Muscle of leg (tissue), 11 donors: Measurements from ENCODE around the gene DKK3. TPM values are rescaled to one million over a fixed set of nuclear protein-coding genes. Genes with fewer than 3 reads are reported as not detected.

Experiments
- DNase-seq: peaks from one replicate; pipeline ENCODE4 v3.0.0; 2013
- H3K27ac ChIP-seq: one replicate; pipeline ENCODE4 v1.5.1; 2013; ENCODE audit warnings: mild to moderate bottlenecking, low read length, control low read depth
- H3K27me3 ChIP-seq: one replicate; pipeline ENCODE4 v1.6.1; 2013; ENCODE audit warnings: low read length; ENCODE audit not compliant: control insufficient read depth, insufficient read depth
- H3K36me3 ChIP-seq: one replicate; pipeline ENCODE4 v1.6.1; 2013; ENCODE audit warnings: low read length; ENCODE audit not compliant: control insufficient read depth, insufficient read depth
- H3K4me1 ChIP-seq: one replicate; pipeline ENCODE4 v1.6.1; 2013; ENCODE audit warnings: low read length; ENCODE audit not compliant: control insufficient read depth, insufficient read depth
- H3K4me3 ChIP-seq: one replicate; pipeline ENCODE4 v1.5.1; 2013; ENCODE audit warnings: low read length, control low read depth
- H3K9me3 ChIP-seq: replicated peaks from 2 replicates; pipeline ENCODE4 v1.6.1; 2013; ENCODE audit warnings: low read depth, low read length; ENCODE audit not compliant: control insufficient read depth
- WGBS: methylation state at CpG from one replicate; pipeline ENCODE4 v1.1.5; 2013; ENCODE audit warnings: missing lambda C conversion rate; ENCODE audit not compliant: insufficient coverage; 5-methylcytosine and 5-hydroxymethylcytosine counted together
- polyA plus RNA-seq, 8 donors: library from polyadenylated mRNA; unstranded; fragments of 120-200 nt; gene quantifications; one replicate each; pipeline versions ENCODE4 v1.2.1 to v1.2.3, GENCODE V29; 2013; ENCODE audit warnings: inconsistent platforms in 1 of 8, low replicate concordance in 1 of 8; ENCODE audit not compliant: insufficient read length in 8 of 8, insufficient read depth in 1 of 8
- total RNA-seq: library from RNA; stranded (reverse); fragments of 120-200 nt; gene quantifications from one replicate; pipeline ENCODE4 v1.2.4, GENCODE V29; 2013

The DKK3 gene
- total and polyA plus RNA-seq, 9 donors = 53.3 to 128 (median 81.9) TPM

DNA sequence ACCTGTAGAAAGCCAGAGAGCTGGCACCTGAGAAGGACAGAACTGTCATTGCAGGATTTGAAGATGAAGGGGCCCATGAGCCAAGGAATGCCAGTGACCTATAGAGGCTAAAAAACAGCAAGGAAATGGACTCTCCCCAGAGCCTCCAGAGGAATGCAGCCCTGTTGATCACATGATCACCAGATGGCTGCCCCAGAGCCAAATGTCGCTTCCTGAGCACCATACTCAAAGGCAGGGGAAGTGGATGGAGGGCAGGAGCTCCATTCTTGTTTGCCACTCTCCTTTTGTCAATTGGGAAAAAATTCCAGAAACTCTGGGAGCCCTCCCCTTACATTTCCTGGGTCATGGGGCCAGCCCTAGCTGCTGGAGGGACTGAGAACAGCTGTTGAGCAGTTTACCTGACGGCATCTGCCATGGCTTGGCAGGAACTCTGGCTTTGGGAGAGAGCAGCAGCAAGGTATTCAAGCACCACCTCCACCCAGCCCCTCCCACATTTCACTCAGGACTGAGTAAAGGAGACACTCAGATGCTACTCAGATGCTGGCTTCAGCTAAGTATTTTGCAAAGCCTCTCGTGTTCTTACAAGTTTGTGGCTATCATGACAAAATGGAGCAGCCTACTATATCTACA, 46.9 kb downstream of the DKK3 start:
- no peak for DNase-seq
- no peaks in the 10 kb centered on the region for H3K27me3 ChIP-seq
- peaks cover 43% of the 10 kb centered on the region for H3K36me3 ChIP-seq
- no peak overlapping the region for H3K4me3 ChIP-seq
- 76% methylated on average over 2 of the region's 3 CpGs for WGBS
- H3K4me1 ChIP-seq = peaks cover 20% of the 10 kb centered on the region
- H3K27ac ChIP-seq = no peak overlapping the region
- H3K9me3 ChIP-seq = peaks cover 7% of the 10 kb centered on the region

DNA sequence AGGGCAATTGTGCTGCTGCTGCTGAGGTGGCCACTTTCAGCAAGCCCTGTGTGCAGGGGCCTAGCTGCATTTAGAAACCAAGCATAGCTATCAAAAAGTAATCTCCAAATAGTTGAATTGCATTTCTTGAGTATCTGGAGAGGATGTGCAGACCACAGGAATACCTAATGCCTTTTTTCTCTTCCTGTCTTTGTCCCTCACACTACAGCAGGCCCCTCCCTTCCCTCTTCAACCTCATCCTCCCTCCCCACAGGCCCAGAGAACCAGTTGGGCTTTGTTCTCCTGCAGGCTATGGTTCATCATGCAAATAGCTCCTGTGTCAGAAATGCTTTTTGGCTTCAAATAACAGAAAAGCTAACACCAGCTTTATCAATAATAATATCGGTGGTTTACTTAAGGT, 47.7 kb downstream of the DKK3 start:
- Histone ChIP-seq H3K27ac (no peak overlapping the region), H3K27me3 (no peaks in the 10 kb centered on the region), H3K4me1 (peaks cover 18% of the 10 kb centered on the region), H3K36me3 (peaks cover 51% of the 10 kb centered on the region), H3K4me3 (no peak overlapping the region), H3K9me3 (peaks cover 7% of the 10 kb centered on the region)
- no CpG with 5 or more reads among the region's 1 CpG for WGBS
- DNase-seq = no peak

DNA sequence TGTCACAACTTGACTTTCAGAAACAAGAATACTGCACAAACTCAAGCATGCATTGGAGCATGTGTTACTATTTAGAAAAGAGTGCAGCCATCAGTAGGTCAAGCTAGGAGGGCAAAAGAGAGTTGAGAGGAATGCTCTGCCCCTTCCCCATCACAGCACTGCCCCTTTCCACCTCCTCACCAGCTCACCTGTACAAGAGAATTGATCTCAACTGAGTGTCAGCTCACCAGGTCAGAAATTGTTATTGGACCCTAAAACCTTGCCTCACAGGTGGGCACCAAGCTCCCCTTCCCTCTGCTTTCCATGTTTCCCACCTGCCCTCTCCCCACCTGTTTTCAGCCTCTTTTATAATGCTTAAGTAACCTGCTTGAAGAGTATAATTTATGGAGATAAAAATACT, 48.8 kb downstream of the DKK3 start:
- peaks cover 7% of the 10 kb centered on the region for H3K9me3 ChIP-seq

DNA sequence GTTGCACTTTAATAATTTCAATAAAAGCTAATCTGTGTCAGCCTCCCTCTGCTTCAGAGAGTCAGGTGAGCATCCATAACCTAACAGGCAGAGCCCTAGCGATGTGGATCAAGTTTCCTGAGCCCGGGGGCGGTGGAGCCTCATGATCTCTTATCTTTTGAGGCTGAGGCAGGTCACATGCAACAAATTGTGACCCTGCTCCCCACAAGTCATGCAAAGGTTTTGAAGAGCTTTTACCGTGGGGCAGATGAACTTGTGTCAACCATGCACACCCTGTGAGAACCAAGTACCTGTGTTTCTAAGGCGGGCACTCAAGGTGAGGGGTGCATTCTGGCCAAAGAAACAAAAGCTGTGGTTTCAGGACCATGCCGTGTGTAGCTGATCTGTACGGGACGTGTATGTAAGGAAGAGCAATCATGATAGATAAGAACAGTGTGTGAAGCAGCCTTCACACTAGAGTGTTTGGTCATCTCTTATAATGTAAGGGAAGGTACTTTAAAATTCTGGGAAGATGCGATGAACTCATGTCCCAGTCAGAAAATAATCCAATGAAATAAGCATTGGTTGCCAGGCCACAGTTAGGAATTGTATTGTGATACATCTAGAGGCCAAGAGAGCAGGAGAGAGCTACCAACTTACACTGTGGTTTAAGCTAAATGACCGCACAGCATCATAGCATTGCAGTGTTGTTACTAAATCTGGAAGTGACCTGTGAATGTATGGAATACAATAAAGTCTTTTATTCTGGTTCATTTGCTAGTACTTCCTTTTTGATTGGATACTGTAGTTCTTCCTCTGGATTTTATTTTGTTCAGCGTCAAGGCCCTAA, 49.8 kb downstream of the DKK3 start:
- Histone ChIP-seq H3K27ac (no peak overlapping the region), H3K9me3 (peaks cover 7% of the 10 kb centered on the region), H3K27me3 (no peaks in the 10 kb centered on the region), H3K36me3 (peaks cover 41% of the 10 kb centered on the region), H3K4me1 (peaks cover 6% of the 10 kb centered on the region), H3K4me3 (no peak overlapping the region)
- 90% methylated on average over 9 of the region's 11 CpGs for WGBS
- DNase-seq = no peak

More for the DNA sequence above, 48.8 kb downstream of the DKK3 start:
- peaks cover 15% of the 10 kb centered on the region for H3K4me1 ChIP-seq
- peaks cover 44% of the 10 kb centered on the region for H3K36me3 ChIP-seq
- no peaks in the 10 kb centered on the region for H3K27me3 ChIP-seq
- H3K4me3 ChIP-seq = no peak overlapping the region
- H3K27ac ChIP-seq = no peak overlapping the region
- DNase-seq = no peak

DNA sequence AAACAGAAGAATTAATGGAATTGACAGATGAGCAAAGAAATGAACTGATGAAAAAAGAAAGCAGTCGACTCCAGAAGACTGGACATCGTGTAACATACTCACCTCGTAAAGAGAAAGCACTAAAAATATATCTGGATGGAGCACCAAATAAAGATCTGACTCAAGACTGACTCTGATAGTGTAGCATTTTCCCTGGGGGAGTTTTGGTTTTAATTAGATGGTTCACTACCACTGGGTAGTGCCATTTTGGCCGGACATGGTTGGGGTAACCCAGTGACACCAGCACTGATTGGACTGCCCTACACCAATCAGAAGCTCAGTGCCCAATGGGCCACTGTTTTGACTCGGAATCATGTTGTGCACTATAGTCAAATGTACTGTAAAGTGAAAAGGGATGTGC, 52.4 kb downstream of the DKK3 start:
- DNase-seq = no peak

DNA sequence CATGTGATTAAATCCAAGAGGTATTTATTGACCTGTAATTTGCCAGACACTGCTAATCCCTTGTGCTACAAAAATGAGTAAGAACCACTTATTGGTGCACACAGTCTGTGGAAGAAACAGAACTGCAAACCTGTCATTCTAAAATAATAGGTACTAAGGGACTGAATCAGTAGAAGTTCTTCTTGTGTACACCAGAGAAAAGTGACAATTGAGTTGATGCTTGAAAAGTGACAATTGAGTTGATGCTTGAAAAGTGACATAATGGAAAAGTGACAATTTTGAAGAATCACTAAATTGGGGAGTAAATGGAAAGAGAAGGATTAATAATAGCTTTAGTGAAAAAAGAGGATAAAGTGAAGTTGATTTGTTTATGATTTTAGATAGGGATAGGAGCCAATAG, 56.4 kb downstream of the DKK3 start:
- Histone ChIP-seq H3K27ac (no peak overlapping the region), H3K27me3 (no peaks in the 10 kb centered on the region), H3K4me1 (no peaks in the 10 kb centered on the region), H3K4me3 (no peak overlapping the region), H3K9me3 (no peaks in the 10 kb centered on the region), H3K36me3 (peaks cover 38% of the 10 kb centered on the region)
- DNase-seq = no peak

More for the DNA sequence above, 52.4 kb downstream of the DKK3 start:
- no peaks in the 10 kb centered on the region for H3K27me3 ChIP-seq
- 100% methylated on average over 1 of the region's 5 CpGs for WGBS
- H3K9me3 ChIP-seq = no peaks in the 10 kb centered on the region
- no peaks in the 10 kb centered on the region for H3K4me1 ChIP-seq
- H3K36me3 ChIP-seq = peaks cover 39% of the 10 kb centered on the region
- H3K4me3 ChIP-seq = no peak overlapping the region
- no peak overlapping the region for H3K27ac ChIP-seq

DNA sequence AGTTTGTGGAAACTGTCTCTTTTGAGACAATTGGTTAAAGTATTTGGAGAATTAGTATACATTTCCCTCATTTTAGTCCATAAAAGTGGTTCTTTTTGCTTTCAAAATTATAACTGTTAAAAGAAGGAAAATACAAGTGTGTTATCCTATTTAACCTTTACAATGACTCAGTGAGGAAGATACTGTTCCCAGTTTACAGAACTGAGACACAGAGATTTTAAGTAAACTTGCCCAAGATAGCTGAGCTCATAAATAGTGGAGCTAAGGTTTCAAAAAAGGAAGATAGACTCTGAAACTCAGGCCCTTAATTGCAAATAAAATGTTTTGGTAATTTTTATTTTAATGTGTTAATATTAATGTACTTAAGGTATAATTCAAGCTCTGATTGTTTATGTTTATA, 58.9 kb downstream of the DKK3 start:
- Histone ChIP-seq H3K36me3 (peaks cover 32% of the 10 kb centered on the region), H3K4me1 (no peaks in the 10 kb centered on the region), H3K4me3 (no peak overlapping the region), H3K27me3 (no peaks in the 10 kb centered on the region), H3K9me3 (no peaks in the 10 kb centered on the region), H3K27ac (no peak overlapping the region)
- no peak for DNase-seq

DNA sequence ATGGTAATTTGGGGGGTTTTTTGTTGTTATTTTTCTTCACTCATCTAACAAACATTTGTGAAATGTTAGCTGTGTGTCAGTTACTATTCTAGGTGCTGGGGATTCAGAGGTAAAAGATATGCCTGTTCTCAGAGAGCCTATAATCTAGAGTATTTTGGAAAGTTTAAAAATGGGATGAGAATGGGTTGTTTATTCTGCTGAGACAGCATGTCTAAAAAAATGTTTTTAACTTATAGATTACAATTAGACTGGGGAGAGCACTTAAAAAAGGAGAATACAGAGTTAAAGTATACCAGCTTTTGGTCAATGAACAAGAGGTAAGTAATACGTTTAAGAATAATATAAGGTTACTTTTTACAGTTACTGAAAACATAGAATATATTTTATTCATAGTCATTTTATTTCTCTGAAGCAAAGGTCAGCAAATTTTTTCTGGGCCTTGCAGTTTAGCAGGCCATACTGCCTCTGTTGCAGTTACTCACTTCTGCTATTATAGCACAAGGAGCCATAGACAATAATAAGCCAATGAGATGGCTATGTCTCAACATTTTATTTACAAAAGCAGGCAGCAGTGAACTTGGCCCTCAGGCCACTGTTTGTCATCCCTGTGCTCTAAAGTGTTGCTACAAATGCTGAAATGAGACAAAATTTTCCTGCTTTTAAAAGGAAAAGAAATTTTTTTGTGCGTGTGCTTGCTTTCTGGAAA, 60.0 kb downstream of the DKK3 start:
- Histone ChIP-seq H3K4me1 (no peaks in the 10 kb centered on the region), H3K4me3 (no peak overlapping the region), H3K36me3 (peaks cover 28% of the 10 kb centered on the region), H3K27ac (no peak overlapping the region), H3K9me3 (no peaks in the 10 kb centered on the region), H3K27me3 (no peaks in the 10 kb centered on the region)
- WGBS = no CpG with 5 or more reads among the region's 2 CpGs
- DNase-seq = no peak

DNA sequence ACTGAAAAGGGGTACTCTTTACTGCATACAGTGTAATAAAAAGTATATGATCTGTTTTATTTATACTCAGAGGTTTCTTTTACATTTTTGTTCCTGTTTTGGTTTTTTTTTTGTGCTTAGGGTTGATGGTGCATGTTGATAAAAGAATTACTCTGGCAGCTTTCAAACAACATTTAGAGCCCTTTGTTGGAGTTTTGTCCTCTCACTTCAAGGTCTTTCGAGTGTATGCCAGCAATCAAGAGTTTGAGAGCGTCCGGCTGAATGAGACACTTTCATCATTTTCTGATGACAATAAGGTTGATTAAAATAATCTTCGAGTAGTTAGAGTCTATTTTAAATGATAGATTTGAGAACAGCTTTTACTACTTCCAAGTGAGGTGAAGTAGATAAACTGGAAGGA, 60.6 kb downstream of the DKK3 start:
- no peaks in the 10 kb centered on the region for H3K27me3 ChIP-seq
- H3K36me3 ChIP-seq = peaks cover 28% of the 10 kb centered on the region
- H3K4me1 ChIP-seq = no peaks in the 10 kb centered on the region
- no peaks in the 10 kb centered on the region for H3K9me3 ChIP-seq
- DNase-seq = no peak
- 100% methylated on average over 1 of the region's 4 CpGs for WGBS
- no peak overlapping the region for H3K27ac ChIP-seq
- no peak overlapping the region for H3K4me3 ChIP-seq

DNA sequence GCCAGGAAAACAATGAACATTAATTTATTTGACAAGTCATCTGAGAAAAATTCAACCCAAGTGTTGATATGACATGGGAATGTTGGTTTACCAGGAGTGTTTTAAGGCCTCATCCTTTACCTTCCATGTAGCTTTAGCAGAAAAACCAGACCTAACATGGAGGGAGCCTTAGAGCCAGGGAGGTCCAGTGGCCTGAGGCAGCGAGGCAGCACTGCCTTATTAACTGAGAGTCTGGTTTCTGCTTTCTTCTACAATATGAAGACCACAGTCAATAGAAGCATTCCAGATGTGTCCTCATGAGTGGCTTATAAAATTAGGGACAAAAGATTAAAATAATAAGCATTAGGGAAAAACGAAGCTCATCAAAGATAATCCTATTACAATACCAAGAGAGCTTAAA, 61.5 kb downstream of the DKK3 start:
- Histone ChIP-seq H3K36me3 (peaks cover 28% of the 10 kb centered on the region), H3K4me1 (no peaks in the 10 kb centered on the region), H3K27me3 (no peaks in the 10 kb centered on the region), H3K9me3 (no peaks in the 10 kb centered on the region), H3K27ac (no peak overlapping the region), H3K4me3 (no peak overlapping the region)
- no CpG with 5 or more reads among the region's 2 CpGs for WGBS
- DNase-seq = no peak
